Mononuclear cell (primary cell): Measurements from ENCODE around the gene ASXL1. TPM values are rescaled to one million over a fixed set of nuclear protein-coding genes. Genes with fewer than 3 reads are reported as not detected.

Experiments used
- H3K27me3 ChIP-seq: 2 replicates; pipeline ENCODE4 v1.6.0; 2011; ENCODE audit warnings: low read length, control low read depth; ENCODE audit not compliant: insufficient read depth
- H3K4me1 ChIP-seq: 2 replicates; pipeline ENCODE4 v1.5.1; 2011; ENCODE audit warnings: mild to moderate bottlenecking, low read length, control low read depth; ENCODE audit not compliant: insufficient read depth
- H3K4me3 ChIP-seq: 2 replicates; pipeline ENCODE4 v1.5.1; 2011; ENCODE audit warnings: mild to moderate bottlenecking, low read length, moderate library complexity
- H3K9me3 ChIP-seq: 2 replicates; pipeline ENCODE4 v1.5.1; 2011; ENCODE audit warnings: low read depth, mild to moderate bottlenecking, control low read depth, low read length
- total RNA-seq: library from RNA; depleted of rRNA; stranded (reverse); fragments of >200 nt; gene quantifications from one replicate; pipeline ENCODE4 v1.2.3, GENCODE V29; 2012

ASXL1 gene
- total RNA-seq, 1 donor: 117 TPM

GRCh38 chr20:32432277-32432676 is 74.1 kb downstream of the ASXL1 start:
- Histone ChIP-seq H3K27me3 (no peaks in the 10 kb centered on the region), H3K4me3 (no peak overlapping the region), H3K4me1 (no peaks in the 10 kb centered on the region), H3K9me3 (no peaks in the 10 kb centered on the region)

DNA sequence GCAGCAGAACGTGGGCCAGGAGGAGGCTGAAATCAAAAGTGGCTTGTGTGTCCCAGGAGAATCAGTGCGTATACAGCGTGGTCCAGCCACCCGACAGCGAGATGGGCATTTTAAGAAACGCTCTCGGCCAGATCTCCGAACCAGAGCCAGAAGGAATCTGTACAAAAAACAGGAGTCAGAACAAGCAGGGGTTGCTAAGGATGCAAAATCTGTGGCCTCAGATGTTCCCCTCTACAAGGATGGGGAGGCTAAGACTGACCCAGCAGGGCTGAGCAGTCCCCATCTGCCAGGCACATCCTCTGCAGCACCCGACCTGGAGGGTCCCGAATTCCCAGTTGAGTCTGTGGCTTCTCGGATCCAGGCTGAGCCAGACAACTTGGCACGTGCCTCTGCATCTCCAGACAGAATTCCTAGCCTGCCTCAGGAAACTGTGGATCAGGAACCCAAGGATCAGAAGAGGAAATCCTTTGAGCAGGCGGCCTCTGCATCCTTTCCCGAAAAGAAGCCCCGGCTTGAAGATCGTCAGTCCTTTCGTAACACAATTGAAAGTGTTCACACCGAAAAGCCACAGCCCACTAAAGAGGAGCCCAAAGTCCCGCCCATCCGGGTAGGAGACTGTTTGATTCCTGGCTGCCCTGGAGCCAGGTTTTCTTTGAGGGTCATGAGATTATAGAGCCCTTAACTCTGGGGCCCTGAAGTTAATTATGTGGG is 75.3 kb downstream of the ASXL1 start:
- no peak overlapping the region for H3K4me3 ChIP-seq
- H3K27me3 ChIP-seq: no peaks in the 10 kb centered on the region
- H3K9me3 ChIP-seq: no peaks in the 10 kb centered on the region
- H3K4me1 ChIP-seq: no peaks in the 10 kb centered on the region

DNA sequence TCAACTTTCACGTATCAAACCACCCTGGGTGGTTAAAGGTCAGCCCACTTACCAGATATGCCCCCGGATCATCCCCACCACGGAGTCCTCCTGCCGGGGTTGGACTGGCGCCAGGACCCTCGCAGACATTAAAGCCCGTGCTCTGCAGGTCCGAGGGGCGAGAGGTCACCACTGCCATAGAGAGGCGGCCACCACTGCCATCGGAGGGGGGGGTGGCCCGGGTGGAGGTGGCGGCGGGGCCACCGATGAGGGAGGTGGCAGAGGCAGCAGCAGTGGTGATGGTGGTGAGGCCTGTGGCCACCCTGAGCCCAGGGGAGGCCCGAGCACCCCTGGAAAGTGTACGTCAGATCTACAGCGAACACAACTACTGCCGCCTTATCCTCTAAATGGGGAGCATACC is 76.3 kb downstream of the ASXL1 start:
- Histone ChIP-seq H3K9me3 (no peaks in the 10 kb centered on the region), H3K4me3 (no peak overlapping the region), H3K4me1 (no peaks in the 10 kb centered on the region), H3K27me3 (no peaks in the 10 kb centered on the region)

- H3K4me1 ChIP-seq: no peaks in the 10 kb centered on the region
- H3K27me3 ChIP-seq: no peaks in the 10 kb centered on the region
- H3K9me3 ChIP-seq: no peaks in the 10 kb centered on the region
- H3K4me3 ChIP-seq: no peak overlapping the region
These were observed 77.4 kb downstream of the ASXL1 start for GRCh38 chr20:32435449-32436107.

DNA sequence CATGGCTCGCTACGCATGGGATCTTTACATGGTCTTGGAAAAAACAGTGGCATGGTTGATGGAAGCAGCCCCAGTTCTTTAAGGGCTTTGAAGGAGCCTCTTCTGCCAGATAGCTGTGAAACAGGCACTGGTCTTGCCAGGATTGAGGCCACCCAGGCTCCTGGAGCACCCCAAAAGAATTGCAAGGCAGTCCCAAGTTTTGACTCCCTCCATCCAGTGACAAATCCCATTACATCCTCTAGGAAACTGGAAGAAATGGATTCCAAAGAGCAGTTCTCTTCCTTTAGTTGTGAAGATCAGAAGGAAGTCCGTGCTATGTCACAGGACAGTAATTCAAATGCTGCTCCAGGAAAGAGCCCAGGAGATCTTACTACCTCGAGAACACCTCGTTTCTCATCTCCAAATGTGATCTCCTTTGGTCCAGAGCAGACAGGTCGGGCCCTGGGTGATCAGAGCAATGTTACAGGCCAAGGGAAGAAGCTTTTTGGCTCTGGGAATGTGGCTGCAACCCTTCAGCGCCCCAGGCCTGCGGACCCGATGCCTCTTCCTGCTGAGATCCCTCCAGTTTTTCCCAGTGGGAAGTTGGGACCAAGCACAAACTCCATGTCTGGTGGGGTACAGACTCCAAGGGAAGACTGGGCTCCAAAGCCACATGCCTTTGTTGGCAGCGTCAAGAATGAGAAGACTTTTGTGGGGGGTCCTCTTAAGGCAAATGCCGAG is 78.2 kb downstream of the ASXL1 start:
- Histone ChIP-seq H3K4me3 (no peak overlapping the region), H3K27me3 (no peaks in the 10 kb centered on the region), H3K4me1 (no peaks in the 10 kb centered on the region), H3K9me3 (no peaks in the 10 kb centered on the region)

DNA sequence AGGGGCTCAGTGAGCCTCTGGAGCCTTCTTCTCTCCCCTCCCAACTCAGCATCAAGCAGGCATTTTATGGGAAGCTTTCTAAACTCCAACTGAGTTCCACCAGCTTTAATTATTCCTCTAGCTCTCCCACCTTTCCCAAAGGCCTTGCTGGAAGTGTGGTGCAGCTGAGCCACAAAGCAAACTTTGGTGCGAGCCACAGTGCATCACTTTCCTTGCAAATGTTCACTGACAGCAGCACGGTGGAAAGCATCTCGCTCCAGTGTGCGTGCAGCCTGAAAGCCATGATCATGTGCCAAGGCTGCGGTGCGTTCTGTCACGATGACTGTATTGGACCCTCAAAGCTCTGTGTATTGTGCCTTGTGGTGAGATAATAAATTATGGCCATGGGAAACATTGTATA is 78.8 kb downstream of the ASXL1 start:
- Histone ChIP-seq H3K9me3 (no peaks in the 10 kb centered on the region), H3K4me3 (no peak overlapping the region), H3K27me3 (no peaks in the 10 kb centered on the region), H3K4me1 (no peaks in the 10 kb centered on the region)

DNA sequence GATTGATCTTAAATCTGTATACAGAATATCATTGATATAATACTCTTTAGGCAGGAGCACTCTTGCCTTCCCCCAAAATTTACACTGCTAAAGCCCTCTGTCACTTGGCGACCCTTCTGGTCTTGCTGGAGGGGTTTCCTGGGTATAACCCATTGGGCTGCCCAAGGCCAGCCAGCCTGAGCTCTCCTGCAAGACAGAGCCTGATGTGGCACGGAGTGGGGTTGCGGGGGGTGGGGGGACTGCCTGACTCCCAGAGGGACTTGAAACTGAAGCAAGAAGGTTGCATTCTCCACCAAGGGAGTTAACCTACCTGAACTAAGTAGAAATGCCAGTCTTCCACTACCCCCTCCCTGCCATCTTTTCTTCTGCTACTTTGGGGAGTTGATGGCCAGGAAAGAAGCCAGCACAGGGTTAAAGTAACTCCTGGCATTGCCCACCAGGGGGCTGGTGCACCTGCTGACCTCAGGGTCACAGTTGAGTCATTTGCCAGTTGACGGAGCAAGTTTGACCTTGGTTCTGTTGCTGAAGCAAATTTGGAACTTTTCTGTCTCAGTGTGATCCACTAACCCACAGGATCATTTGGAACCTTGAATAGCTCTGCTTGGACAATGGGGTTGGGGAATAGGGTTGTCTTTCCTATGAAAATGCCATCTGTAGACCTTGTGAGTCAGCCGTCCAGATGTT is 79.4 kb downstream of the ASXL1 start:
- Histone ChIP-seq H3K9me3 (no peaks in the 10 kb centered on the region), H3K27me3 (no peaks in the 10 kb centered on the region), H3K4me1 (no peaks in the 10 kb centered on the region), H3K4me3 (no peak overlapping the region)

GRCh38 chr20:32438331-32438858 is 80.3 kb downstream of the ASXL1 start:
- H3K27me3 ChIP-seq: no peaks in the 10 kb centered on the region
- H3K4me3 ChIP-seq: no peak overlapping the region
- no peaks in the 10 kb centered on the region for H3K4me1 ChIP-seq
- H3K9me3 ChIP-seq: no peaks in the 10 kb centered on the region

DNA sequence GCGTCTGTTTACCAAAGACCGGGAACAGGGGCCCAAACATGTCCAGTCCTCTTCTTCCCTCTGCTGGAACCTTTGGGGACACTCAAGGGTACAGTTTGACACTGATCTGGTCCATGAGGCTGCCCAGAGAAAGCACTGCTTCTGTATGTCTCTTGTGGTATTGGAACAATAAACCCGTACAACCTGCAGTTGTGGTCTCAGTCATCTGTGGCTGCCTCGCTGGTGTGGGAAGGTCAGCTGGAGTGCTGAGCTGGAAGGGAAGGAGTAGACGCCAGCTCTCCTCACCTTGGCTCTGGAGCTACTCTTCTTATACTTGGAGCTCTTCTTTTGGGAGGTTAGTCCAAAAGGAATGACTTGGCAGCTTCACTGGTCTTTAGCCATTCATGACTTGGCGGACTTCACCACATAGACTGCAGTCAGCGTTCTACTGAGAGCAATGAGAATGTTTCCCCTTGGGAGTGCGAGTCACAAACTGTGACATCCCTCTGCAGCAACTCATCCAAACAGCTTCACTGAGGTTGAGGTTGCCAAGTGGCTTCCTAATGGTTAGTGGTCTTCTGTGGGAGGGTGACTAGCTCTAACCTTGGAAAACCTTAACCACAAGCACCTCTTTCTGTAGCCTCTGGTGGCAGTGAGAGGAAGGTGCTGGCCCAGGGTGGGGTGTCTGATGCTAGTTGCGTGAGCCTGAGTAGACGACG is 81.2 kb downstream of the ASXL1 start:
- Histone ChIP-seq H3K4me1 (no peaks in the 10 kb centered on the region), H3K4me3 (no peak overlapping the region), H3K27me3 (no peaks in the 10 kb centered on the region), H3K9me3 (no peaks in the 10 kb centered on the region)

- no peaks in the 10 kb centered on the region for H3K9me3 ChIP-seq
- H3K27me3 ChIP-seq: no peaks in the 10 kb centered on the region
- no peaks in the 10 kb centered on the region for H3K4me1 ChIP-seq
- no peak overlapping the region for H3K4me3 ChIP-seq
These were observed 82.1 kb downstream of the ASXL1 start for GRCh38 chr20:32440069-32440757.

GRCh38 chr20:32440758-32441078 is 82.6 kb downstream of the ASXL1 start:
- no peaks in the 10 kb centered on the region for H3K9me3 ChIP-seq
- no peak overlapping the region for H3K4me3 ChIP-seq
- H3K27me3 ChIP-seq: no peaks in the 10 kb centered on the region
- H3K4me1 ChIP-seq: peaks cover 1% of the 10 kb centered on the region

DNA sequence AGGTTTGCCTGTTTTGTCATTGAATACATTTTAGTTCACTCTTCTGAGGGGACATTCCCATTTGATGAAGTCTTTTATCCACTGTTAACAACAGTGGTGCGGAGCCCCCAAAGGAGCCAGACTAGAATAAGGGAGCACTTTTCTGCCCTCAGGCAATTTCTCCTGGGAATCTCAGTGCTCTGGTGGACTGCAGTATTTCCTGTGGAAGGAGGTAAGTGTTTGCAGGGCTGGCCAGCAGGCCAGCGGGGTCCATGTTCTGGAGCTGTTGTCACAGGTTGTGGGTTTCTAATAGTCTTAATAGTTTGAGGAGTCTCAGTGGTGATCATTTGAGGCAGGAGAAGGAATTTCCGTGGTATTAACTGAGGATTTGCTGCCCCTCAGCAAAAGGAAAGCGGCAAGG is 83.5 kb downstream of the ASXL1 start:
- Histone ChIP-seq H3K27me3 (no peaks in the 10 kb centered on the region), H3K4me3 (no peak overlapping the region), H3K4me1 (peaks cover 6% of the 10 kb centered on the region)

DNA sequence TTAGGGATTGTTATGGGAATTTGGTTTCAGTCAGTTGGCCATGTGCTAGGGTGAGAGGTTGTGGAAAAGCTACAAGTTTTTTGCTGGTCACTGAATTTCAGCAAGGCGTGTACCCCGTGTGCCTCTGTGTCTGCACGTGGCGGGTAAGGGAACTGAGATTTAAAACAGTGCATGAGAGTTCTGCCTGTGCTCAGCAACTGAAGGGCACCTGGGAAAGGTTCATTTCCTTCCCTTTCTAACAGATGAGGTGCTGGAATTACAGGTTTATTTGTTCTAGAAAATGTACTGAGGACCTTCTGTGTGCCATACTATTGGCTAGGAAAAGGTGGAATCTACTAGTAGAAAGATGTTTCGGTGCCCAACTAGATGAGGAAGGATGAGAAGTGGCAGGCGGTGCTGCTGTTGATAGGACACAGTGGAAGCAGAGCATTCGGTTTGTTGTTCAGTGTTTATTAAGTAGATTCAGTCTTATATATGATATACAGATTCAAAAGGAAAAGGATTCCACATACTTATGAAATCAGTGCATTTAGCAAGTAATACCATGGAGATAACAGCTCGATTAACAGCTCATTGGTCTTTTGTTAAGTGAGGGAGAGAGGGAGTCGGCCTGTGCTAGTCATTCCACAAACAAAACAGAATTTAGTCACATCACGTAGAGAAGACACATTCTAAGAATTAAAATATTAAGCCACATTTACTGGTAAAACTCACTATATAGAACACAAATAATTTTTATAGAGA is 84.7 kb downstream of the ASXL1 start:
- Histone ChIP-seq H3K27me3 (no peaks in the 10 kb centered on the region), H3K4me1 (peaks cover 6% of the 10 kb centered on the region), H3K9me3 (no peaks in the 10 kb centered on the region), H3K4me3 (no peak overlapping the region)

More for the DNA sequence above, 83.5 kb downstream of the ASXL1 start:
- H3K9me3 ChIP-seq: no peaks in the 10 kb centered on the region
